Astrocyte (in vitro differentiated cells and primary cell): ENCODE data around the gene SCGB3A1. TPM values are rescaled to one million over a fixed set of nuclear protein-coding genes. Genes with fewer than 3 reads are reported as not detected.
A peak's percentile ranks its signal among the peaks of the same experiment; 100 is the strongest.

Experiments used
- DNase-seq: peaks from one replicate; pipeline ENCODE4 v3.0.0-alpha.2; 2010; ENCODE audit warnings: low read depth
- FAIRE-seq: peaks from 2 replicates; lab custom pipeline; 2011; peaks lifted over from hg19 to GRCh38; lab: Jason Lieb, UNC
- H2AFZ ChIP-seq: 2 replicates; pipeline ENCODE4 v1.6.0; 2012; ENCODE audit warnings: low read depth, low read length, inconsistent platforms
- H3K27ac ChIP-seq: 2 replicates; pipeline ENCODE4 v1.5.1; 2011; ENCODE audit warnings: low read depth, low read length, inconsistent platforms
- H3K27me3 ChIP-seq: 2 replicates; pipeline ENCODE4 v1.6.0; 2011; ENCODE audit warnings: low read length, inconsistent platforms; ENCODE audit not compliant: insufficient read depth
- H3K36me3 ChIP-seq: 2 replicates; pipeline ENCODE4 v1.5.1; 2011; ENCODE audit warnings: low read length, inconsistent platforms; ENCODE audit not compliant: insufficient read depth
- H3K4me1 ChIP-seq: 2 replicates; pipeline ENCODE4 v1.5.1; 2011; ENCODE audit warnings: low read length, inconsistent platforms; ENCODE audit not compliant: insufficient read depth
- H3K4me2 ChIP-seq: 2 replicates; pipeline ENCODE4 v1.6.0; 2012; ENCODE audit warnings: low read length, inconsistent platforms
- H3K4me3 ChIP-seq: 2 replicates; pipeline ENCODE4 v1.5.1; 2011; ENCODE audit warnings: low read depth, mild to moderate bottlenecking, low read length, inconsistent platforms; ENCODE audit not compliant: insufficient read depth
- H3K79me2 ChIP-seq: 2 replicates; pipeline ENCODE4 v1.6.0; 2012; ENCODE audit warnings: mild to moderate bottlenecking, low read length, inconsistent platforms; ENCODE audit not compliant: insufficient read depth
- H3K9ac ChIP-seq: 2 replicates; pipeline ENCODE4 v1.6.0; 2012; ENCODE audit warnings: mild to moderate bottlenecking, low read length, inconsistent platforms
- H3K9me3 ChIP-seq: 2 replicates; pipeline ENCODE4 v1.5.1; 2012; ENCODE audit warnings: low read depth, mild to moderate bottlenecking, low read length, inconsistent platforms; ENCODE audit not compliant: insufficient read depth
- H4K20me1 ChIP-seq: 2 replicates; pipeline ENCODE4 v1.6.0; 2012; ENCODE audit warnings: low read length, inconsistent platforms; ENCODE audit not compliant: insufficient read depth
- H3K27ac Mint-ChIP-seq: one replicate; pipeline ENCODE4 v1.8.0; 2021; ENCODE audit warnings: mild to moderate bottlenecking, mixed read lengths; ENCODE audit not compliant: unreplicated experiment
- H3K27me3 Mint-ChIP-seq: one replicate; pipeline ENCODE4 v1.8.0; 2021; ENCODE audit warnings: low read depth, mixed read lengths; ENCODE audit not compliant: unreplicated experiment
- H3K36me3 Mint-ChIP-seq: one replicate; pipeline ENCODE4 v1.8.0; 2021; ENCODE audit warnings: low read depth, mixed read lengths; ENCODE audit not compliant: unreplicated experiment
- H3K4me1 Mint-ChIP-seq: one replicate; pipeline ENCODE4 v1.8.0; 2021; ENCODE audit warnings: low read depth, mixed read lengths; ENCODE audit not compliant: unreplicated experiment
- H3K4me3 Mint-ChIP-seq: one replicate; pipeline ENCODE4 v1.8.0; 2021; ENCODE audit warnings: mild to moderate bottlenecking, moderate library complexity, mixed read lengths; ENCODE audit not compliant: unreplicated experiment
- H3K9me3 Mint-ChIP-seq: one replicate; pipeline ENCODE4 v1.8.0; 2021; ENCODE audit warnings: mild to moderate bottlenecking, mixed read lengths; ENCODE audit not compliant: unreplicated experiment
- EZH2 ChIP-seq: IDR thresholded peaks from 2 replicates; pipeline ENCODE4 v1.6.1; 2012; ENCODE audit warnings: mild to moderate bottlenecking, low read length, inconsistent platforms; ENCODE audit not compliant: insufficient read depth
- total RNA-seq: library from RNA; stranded (reverse); gene quantifications from 2 replicates; pipeline ENCODE4 v1.2.1, GENCODE V29; 2021
- TF ChIP-seq, protein P1 (sequence below): IDR thresholded peaks from 2 replicates; pipeline ENCODE4 v1.5.1; 2011; ENCODE audit warnings: low read depth, mild to moderate bottlenecking, inconsistent platforms, low read length, moderate library complexity; ENCODE audit not compliant: insufficient read depth

Gene SCGB3A1
- total RNA-seq, 1 donor from 2014 or later = not detected

- peaks cover 2% of the 10 kb centered on the region for H3K9me3 Mint-ChIP-seq
- no peak for TF ChIP-seq EZH2
- TF ChIP-seq, protein P1, sequence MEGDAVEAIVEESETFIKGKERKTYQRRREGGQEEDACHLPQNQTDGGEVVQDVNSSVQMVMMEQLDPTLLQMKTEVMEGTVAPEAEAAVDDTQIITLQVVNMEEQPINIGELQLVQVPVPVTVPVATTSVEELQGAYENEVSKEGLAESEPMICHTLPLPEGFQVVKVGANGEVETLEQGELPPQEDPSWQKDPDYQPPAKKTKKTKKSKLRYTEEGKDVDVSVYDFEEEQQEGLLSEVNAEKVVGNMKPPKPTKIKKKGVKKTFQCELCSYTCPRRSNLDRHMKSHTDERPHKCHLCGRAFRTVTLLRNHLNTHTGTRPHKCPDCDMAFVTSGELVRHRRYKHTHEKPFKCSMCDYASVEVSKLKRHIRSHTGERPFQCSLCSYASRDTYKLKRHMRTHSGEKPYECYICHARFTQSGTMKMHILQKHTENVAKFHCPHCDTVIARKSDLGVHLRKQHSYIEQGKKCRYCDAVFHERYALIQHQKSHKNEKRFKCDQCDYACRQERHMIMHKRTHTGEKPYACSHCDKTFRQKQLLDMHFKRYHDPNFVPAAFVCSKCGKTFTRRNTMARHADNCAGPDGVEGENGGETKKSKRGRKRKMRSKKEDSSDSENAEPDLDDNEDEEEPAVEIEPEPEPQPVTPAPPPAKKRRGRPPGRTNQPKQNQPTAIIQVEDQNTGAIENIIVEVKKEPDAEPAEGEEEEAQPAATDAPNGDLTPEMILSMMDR = no peak
- Histone ChIP-seq H4K20me1 (no peaks in the 10 kb centered on the region), H3K9ac (peak overlapping the region; percentile 31), H3K27me3 (no peaks in the 10 kb centered on the region), H3K36me3 (no peaks in the 10 kb centered on the region), H2AFZ (peak overlapping the region; percentile 52), H3K79me2 (no peaks in the 10 kb centered on the region), H3K4me1 (peaks cover 4% of the 10 kb centered on the region), H3K27ac (peak overlapping the region; percentile 38), H3K4me2 (peak overlapping the region; percentile 66), H3K4me3 (no peak overlapping the region), H3K9me3 (no peaks in the 10 kb centered on the region)
- DNase-seq (peak; percentile 65), FAIRE-seq (no peak)
- H3K27ac Mint-ChIP-seq = peak overlapping the region; percentile 75
- peaks cover 18% of the 10 kb centered on the region for H3K4me1 Mint-ChIP-seq
- H3K4me3 Mint-ChIP-seq = peak overlapping the region; percentile 45
- no peaks in the 10 kb centered on the region for H3K36me3 Mint-ChIP-seq
- peaks cover 6% of the 10 kb centered on the region for H3K27me3 Mint-ChIP-seq
These were observed 45.2 kb upstream of the SCGB3A1 start for GRCh38 chr5:180636403-180637075.

GRCh38 chr5:180636016-180636402 lies 44.7 kb upstream of the SCGB3A1 start:
- FAIRE-seq (no peak), DNase-seq (no peak)
- Mint-ChIP-seq H3K4me3 (no peak overlapping the region), H3K9me3 (peaks cover 2% of the 10 kb centered on the region), H3K4me1 (peaks cover 18% of the 10 kb centered on the region), H3K36me3 (no peaks in the 10 kb centered on the region), H3K27ac (no peak overlapping the region), H3K27me3 (peaks cover 5% of the 10 kb centered on the region)
- Histone ChIP-seq H3K27ac (peak overlapping the region; percentile 38), H3K4me2 (peak overlapping the region; percentile 66), H3K4me1 (peaks cover 4% of the 10 kb centered on the region), H3K36me3 (no peaks in the 10 kb centered on the region), H3K4me3 (no peak overlapping the region), H2AFZ (peak overlapping the region; percentile 52), H3K27me3 (no peaks in the 10 kb centered on the region), H4K20me1 (no peaks in the 10 kb centered on the region), H3K79me2 (no peaks in the 10 kb centered on the region), H3K9me3 (no peaks in the 10 kb centered on the region), H3K9ac (peak overlapping the region; percentile 31)
- TF ChIP-seq EZH2 = no peak
- TF ChIP-seq, protein P1 = no peak
